Tibial nerve (tissue), 3 donors: ENCODE data around the gene MTUS2.

Experiments
- CTCF ChIP-seq, 5 experiments: fragments of 200-600 bp in 3 of 5; fragments of 450-650 bp in 2 of 5; sonication (generic) in 3 of 5; IDR thresholded peaks; one replicate each; pipeline ENCODE4 v1.5.1; 2016 to 2019; ENCODE audit warnings: antibody characterized with exemption in 5 of 5, mild to moderate bottlenecking in 3 of 5, moderate library complexity in 2 of 5
- POLR2A ChIP-seq, 2 donors: fragments of 450-650 bp; IDR thresholded peaks; one replicate each; pipeline ENCODE4 v1.6.1; 2017; ENCODE audit warnings: antibody characterized with exemption in 2 of 2, mild to moderate bottlenecking in 2 of 2, moderate library complexity in 2 of 2

- TF ChIP-seq CTCF (IDR thresholded peaks at IDR 0.05) (no peak), POLR2A (IDR thresholded peaks at IDR 0.05) (no peak)
Observed at GRCh38 chr13:29524641-29525040, 704.5 kb downstream of the MTUS2 start.
